ENCODE data around the gene NDUFAF4. TPM values are rescaled to one million over a fixed set of nuclear protein-coding genes. Genes with fewer than 3 reads are reported as not detected.

Gene NDUFAF4
- total and polyA plus RNA-seq, 2 of the 8 experiments (the other 6 are each of a cell fraction or from before 2014, with no cell fraction given), result 21.9 to 84.4 TPM

- no peak for TF ChIP-seq BRCA1 (IDR thresholded peaks at IDR 0.05; ENCODE audit: low read depth, low read length)
- peak; percentile 70 to 75 for TF ChIP-seq RAD21 (IDR thresholded peaks at IDR 0.05 in 1 of 2, conservative IDR thresholded peaks at IDR 0.05 in 1 of 2; ENCODE audit: low read depth in 2 of 2, low read length in 2 of 2)
- no peak for TF ChIP-seq RFX5 (IDR thresholded peaks at IDR 0.05; ENCODE audit: borderline replicate concordance, low read depth, low read length)
- TF ChIP-seq CBX5 (IDR thresholded peaks at IDR 0.05; ENCODE audit: low read depth, low read length), result no peak
- no peak for TF ChIP-seq CEBPB (IDR thresholded peaks at IDR 0.05; ENCODE audit: low read depth, low read length)
- TF ChIP-seq RNF2 (IDR thresholded peaks at IDR 0.05; ENCODE audit: borderline replicate concordance, low read depth, low read length, missing control alignments, poor library complexity, severe bottlenecking), result no peak
- no peak for TF ChIP-seq TAF7 (optimal IDR thresholded peaks at IDR 0.05; ENCODE audit: borderline replicate concordance, low read depth, low read length)
- TF ChIP-seq RXRA (IDR thresholded peaks at IDR 0.05; ENCODE audit: insufficient read depth, low read depth, low read length), result no peak
- no peak for TF ChIP-seq SP1 (IDR thresholded peaks at IDR 0.05; ENCODE audit: low read depth, low read length)
- no peak for TF ChIP-seq ATF2 (IDR thresholded peaks at IDR 0.05; ENCODE audit: low read length)
- TF ChIP-seq ASH2L (IDR thresholded peaks at IDR 0.05; ENCODE audit: low read length), result peak; percentile 91
- peak; percentile 75 for TF ChIP-seq BACH1 (IDR thresholded peaks at IDR 0.05; ENCODE audit: low read length)
- no peak for TF ChIP-seq GABPA (IDR thresholded peaks at IDR 0.05; ENCODE audit: borderline replicate concordance, insufficient read depth, low read length)
- TF ChIP-seq SIN3A (conservative IDR thresholded peaks at IDR 0.05 in 1 of 2, IDR thresholded peaks at IDR 0.05 in 1 of 2; ENCODE audit: low read depth in 1 of 2, low read length in 2 of 2), result peak in 1 of 2 experiments; percentile 33; a peak in 2 of 4 replicates
- no peak for TF ChIP-seq ZNF274 (IDR thresholded peaks at IDR 0.05; ENCODE audit: borderline replicate concordance, extremely low read depth, low read length)
- peak; percentile 75 to 88; a peak in 2 of 4 replicates for TF ChIP-seq HDAC2 (IDR thresholded peaks at IDR 0.05; ENCODE audit: borderline replicate concordance in 1 of 2, low read depth in 2 of 2, low read length in 2 of 2)
- peak in 1 of 2 experiments; percentile 23; a peak in 1 of 3 replicates for TF ChIP-seq EP300 (IDR thresholded peaks at IDR 0.05; ENCODE audit: borderline replicate concordance in 1 of 2, low read depth in 2 of 2, low read length in 2 of 2)
- 0 out of 2 replicates have a peak, but pooled peaks have one; percentile 23 for TF ChIP-seq CHD2 (IDR thresholded peaks at IDR 0.05; ENCODE audit: low read length)
- no peak for TF ChIP-seq GTF2F1 (IDR thresholded peaks at IDR 0.05; ENCODE audit: borderline replicate concordance, low read depth, low read length)
- no peak for TF ChIP-seq RBBP5 (IDR thresholded peaks at IDR 0.05; ENCODE audit: borderline replicate concordance, low read depth, low read length)
Observed at GRCh38 chr6:96897396-96898240, at the start of gene NDUFAF4 (continued).

Data from H1 (cell line).